Measurements from ENCODE around the gene MICB.
A peak's percentile ranks its signal among the peaks of the same experiment; 100 is the strongest.
"Not testable (repeated sequence)": the region's sequence is repeated elsewhere in the genome, so short reads cannot be mapped to it uniquely, and the experiment has no call there.

The MICB gene

DNA sequence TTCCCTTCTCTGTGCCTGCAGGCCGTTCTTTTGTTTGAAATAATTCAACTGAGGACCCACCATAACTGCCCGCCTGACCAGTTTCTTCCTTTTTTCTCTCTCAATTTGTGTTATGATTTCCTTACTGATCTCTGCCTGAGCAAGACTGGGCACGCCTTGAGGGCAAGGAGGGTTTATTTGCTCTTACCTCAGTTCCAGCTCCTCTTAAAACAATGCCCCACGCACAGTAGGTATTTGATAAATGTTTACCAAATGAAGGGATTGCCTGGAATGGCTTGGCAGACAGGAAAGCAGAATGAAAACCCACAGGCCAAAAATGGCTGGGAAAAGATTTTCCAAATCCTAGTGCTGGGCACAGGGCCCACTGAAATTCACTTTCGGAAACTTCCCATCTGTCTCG is 10.3 kb upstream of the MICB start:
- H3K4me3 ChIP-seq (ENCODE audit: severe bottlenecking); H3K4me1 ChIP-seq (ENCODE audit: insufficient read depth, poor library complexity, severe bottlenecking); H3K27me3 ChIP-seq (ENCODE audit: insufficient read depth, poor library complexity, severe bottlenecking); DNase-seq (ENCODE audit: low spot score); H3K36me3 ChIP-seq (ENCODE audit: low read depth); H3K9me3 ChIP-seq (ENCODE audit: severe bottlenecking); H3K27ac ChIP-seq (ENCODE audit: poor library complexity, severe bottlenecking): not testable (repeated sequence)
- peak; percentile 60 for ATAC-seq (ENCODE audit: low read depth)

- DNase-seq (ENCODE audit: low spot score) (no peak), ATAC-seq (ENCODE audit: low read depth) (no peak)
- no peak overlapping the region for H3K4me3 ChIP-seq (ENCODE audit: severe bottlenecking)
- H3K36me3 ChIP-seq (ENCODE audit: low read depth) = no peaks in the 10 kb centered on the region
- H3K4me1 ChIP-seq (ENCODE audit: insufficient read depth, poor library complexity, severe bottlenecking) = peaks cover 8% of the 10 kb centered on the region
- H3K27me3 ChIP-seq (ENCODE audit: insufficient read depth, poor library complexity, severe bottlenecking) = no peaks in the 10 kb centered on the region
- TF ChIP-seq, protein P1, sequence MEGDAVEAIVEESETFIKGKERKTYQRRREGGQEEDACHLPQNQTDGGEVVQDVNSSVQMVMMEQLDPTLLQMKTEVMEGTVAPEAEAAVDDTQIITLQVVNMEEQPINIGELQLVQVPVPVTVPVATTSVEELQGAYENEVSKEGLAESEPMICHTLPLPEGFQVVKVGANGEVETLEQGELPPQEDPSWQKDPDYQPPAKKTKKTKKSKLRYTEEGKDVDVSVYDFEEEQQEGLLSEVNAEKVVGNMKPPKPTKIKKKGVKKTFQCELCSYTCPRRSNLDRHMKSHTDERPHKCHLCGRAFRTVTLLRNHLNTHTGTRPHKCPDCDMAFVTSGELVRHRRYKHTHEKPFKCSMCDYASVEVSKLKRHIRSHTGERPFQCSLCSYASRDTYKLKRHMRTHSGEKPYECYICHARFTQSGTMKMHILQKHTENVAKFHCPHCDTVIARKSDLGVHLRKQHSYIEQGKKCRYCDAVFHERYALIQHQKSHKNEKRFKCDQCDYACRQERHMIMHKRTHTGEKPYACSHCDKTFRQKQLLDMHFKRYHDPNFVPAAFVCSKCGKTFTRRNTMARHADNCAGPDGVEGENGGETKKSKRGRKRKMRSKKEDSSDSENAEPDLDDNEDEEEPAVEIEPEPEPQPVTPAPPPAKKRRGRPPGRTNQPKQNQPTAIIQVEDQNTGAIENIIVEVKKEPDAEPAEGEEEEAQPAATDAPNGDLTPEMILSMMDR (IDR thresholded peaks at IDR 0.05; ENCODE audit: poor library complexity, severe bottlenecking) = no peak
- no peaks in the 10 kb centered on the region for H3K9me3 ChIP-seq (ENCODE audit: severe bottlenecking)
- H3K27ac ChIP-seq (ENCODE audit: poor library complexity, severe bottlenecking) = no peak overlapping the region
Observed at GRCh38 chr6:31489086-31489485, 8.9 kb upstream of the MICB start.

GRCh38 chr6:31490115-31490873 is 7.7 kb upstream of the MICB start:
- TF ChIP-seq, protein P1 (IDR thresholded peaks at IDR 0.05; ENCODE audit: poor library complexity, severe bottlenecking) = no peak
- Histone ChIP-seq H3K27ac (ENCODE audit: poor library complexity, severe bottlenecking) (no peak overlapping the region), H3K4me1 (ENCODE audit: insufficient read depth, poor library complexity, severe bottlenecking) (peaks cover 8% of the 10 kb centered on the region), H3K4me3 (ENCODE audit: severe bottlenecking) (no peak overlapping the region), H3K36me3 (ENCODE audit: low read depth) (no peaks in the 10 kb centered on the region), H3K27me3 (ENCODE audit: insufficient read depth, poor library complexity, severe bottlenecking) (no peaks in the 10 kb centered on the region), H3K9me3 (ENCODE audit: severe bottlenecking) (no peaks in the 10 kb centered on the region)
- no peak for ATAC-seq (ENCODE audit: low read depth)
- no peak for DNase-seq (ENCODE audit: low spot score)

DNA sequence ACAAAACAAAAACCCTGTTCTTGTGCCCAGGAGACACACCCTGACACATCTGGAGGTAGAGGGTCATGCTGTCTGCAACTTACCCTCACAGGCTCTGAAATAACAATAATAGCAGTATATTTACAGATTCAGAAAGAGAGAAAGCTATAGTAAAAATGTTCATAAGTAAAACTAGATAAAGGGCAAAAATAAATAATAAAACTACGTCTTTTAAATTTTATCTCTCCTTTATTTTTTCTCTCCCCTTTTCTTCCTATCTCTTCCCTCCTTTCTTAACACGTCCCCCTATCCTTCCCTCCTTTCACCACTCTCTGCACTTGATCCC is 4.4 kb upstream of the MICB start:
- H3K9me3 ChIP-seq (ENCODE audit: severe bottlenecking); H3K27ac ChIP-seq (ENCODE audit: poor library complexity, severe bottlenecking); DNase-seq (ENCODE audit: low spot score); H3K27me3 ChIP-seq (ENCODE audit: insufficient read depth, poor library complexity, severe bottlenecking); H3K36me3 ChIP-seq (ENCODE audit: low read depth); ATAC-seq (ENCODE audit: low read depth): not testable (repeated sequence)
- peak overlapping the region; percentile 51 for H3K4me3 ChIP-seq (ENCODE audit: severe bottlenecking)
- peaks cover 15% of the 10 kb centered on the region for H3K4me1 ChIP-seq (ENCODE audit: insufficient read depth, poor library complexity, severe bottlenecking)

DNA sequence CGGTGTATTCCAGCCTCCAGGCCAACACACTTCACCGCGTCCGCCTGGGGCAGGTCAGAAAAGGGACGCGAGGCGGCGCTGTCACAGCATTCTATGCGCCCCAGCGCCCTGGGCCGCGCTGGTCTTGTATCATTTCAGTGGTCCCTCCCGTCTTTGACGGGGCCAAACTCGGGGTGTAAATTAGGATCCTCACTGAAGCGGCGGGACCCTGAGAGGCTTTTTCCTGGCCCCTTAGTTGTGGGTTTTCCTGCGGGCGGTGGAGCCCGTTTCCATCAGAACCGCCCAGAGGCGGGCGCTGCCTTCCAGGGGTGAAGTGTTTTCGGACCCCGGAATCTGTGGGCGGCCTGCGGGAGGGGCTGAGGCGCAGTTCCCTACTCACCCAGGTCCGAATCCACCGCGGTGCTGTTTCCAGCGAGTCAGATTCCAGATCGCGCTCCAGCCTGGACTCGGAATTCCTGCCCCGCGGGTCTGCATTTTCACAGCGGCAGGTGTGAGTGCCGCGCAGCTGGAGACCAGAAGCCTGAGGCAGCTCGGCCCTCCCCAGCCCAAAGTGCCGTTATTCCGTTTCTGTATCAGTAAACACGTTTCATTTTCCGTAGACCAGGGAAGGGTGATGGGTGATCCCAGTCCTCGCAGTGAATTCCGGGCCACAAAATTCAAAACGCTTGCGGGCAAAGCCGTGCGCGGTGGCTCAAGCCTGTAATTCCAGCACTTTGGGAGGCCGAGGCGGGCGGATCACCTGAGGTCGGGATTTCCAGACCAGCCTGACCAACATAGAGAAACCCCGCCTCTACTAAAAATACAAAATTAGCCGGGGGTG is 3.9 kb upstream of the MICB start:
- no peaks in the 10 kb centered on the region for H3K9me3 ChIP-seq (ENCODE audit: severe bottlenecking)
- peaks cover 15% of the 10 kb centered on the region for H3K4me1 ChIP-seq (ENCODE audit: insufficient read depth, poor library complexity, severe bottlenecking)
- H3K27ac ChIP-seq (ENCODE audit: poor library complexity, severe bottlenecking) = peak overlapping the region; percentile 56
- peak overlapping the region; percentile 51 for H3K4me3 ChIP-seq (ENCODE audit: severe bottlenecking)
- peak; percentile 64 for ATAC-seq (ENCODE audit: low read depth)
- no peaks in the 10 kb centered on the region for H3K36me3 ChIP-seq (ENCODE audit: low read depth)
- no peak for DNase-seq (ENCODE audit: low spot score)
- TF ChIP-seq, protein P1 (IDR thresholded peaks at IDR 0.05; ENCODE audit: poor library complexity, severe bottlenecking) = peak; percentile 91
- no peaks in the 10 kb centered on the region for H3K27me3 ChIP-seq (ENCODE audit: insufficient read depth, poor library complexity, severe bottlenecking)

Measured in RWPE2 (cell line).